A549 treated with GW870086 at 1 μM for 4 hours (cell line): ENCODE measurements around the gene SGSH. TPM values are rescaled to one million over a fixed set of nuclear protein-coding genes. Genes with fewer than 3 reads are reported as not detected.

Experiments
- total RNA-seq: library from RNA; stranded (reverse); fragments of 200-300 nt; extraction: Qiagen RNA extraction; gene quantifications from 5 replicates; pipeline ENCODE4 v1.2.3, GENCODE V29; 2022; ENCODE audit warnings: low read depth

SGSH gene
- total RNA-seq: 18.3 to 28.1 TPM (median 23.9 TPM) in 5 replicates

DNA sequence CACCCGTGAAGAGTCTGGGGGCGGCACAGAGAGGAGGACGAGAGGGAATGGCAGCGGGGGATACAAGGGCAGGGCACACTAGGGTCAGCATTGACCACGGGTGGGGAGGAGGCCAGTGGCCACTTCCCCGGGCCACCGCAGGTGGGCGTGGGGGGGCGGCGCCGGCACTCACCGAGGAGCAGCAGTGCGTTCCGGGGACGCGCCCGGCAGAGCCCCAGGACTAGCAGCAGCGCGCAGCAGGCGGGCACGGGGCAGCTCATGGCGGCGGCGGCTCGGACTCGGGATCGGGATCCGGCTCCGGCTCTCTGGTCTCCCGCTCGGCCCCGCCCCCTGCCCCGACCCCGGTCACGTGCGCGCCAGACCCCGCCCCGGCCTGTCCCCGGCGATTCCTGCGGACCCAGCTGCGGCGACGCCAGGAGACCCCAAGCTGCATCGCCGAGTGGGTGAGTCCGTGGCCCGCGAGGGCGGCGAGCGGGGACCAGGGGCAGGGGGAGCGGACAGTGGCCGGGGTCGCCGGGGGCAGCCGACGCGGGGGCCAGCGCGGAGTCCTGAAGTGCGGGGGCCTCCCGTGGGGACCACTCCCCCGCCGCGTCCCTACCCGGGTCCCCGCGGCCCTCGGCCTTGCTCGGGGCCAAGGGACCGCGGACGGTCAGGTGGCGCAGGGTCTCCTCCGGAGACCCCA is at the start of gene SGSH, which contains the start of gene SLC26A11:
Gene SGSH (minus strand): TSS at position 280 of the 682 bp plus-strand sequence. CDS start 20 bp downstream, at position 260.
Gene SLC26A11 (plus strand): TSS at position 374 of the 682 bp plus-strand sequence. CDS start 1,134 bp downstream, outside the sequence.

DNA sequence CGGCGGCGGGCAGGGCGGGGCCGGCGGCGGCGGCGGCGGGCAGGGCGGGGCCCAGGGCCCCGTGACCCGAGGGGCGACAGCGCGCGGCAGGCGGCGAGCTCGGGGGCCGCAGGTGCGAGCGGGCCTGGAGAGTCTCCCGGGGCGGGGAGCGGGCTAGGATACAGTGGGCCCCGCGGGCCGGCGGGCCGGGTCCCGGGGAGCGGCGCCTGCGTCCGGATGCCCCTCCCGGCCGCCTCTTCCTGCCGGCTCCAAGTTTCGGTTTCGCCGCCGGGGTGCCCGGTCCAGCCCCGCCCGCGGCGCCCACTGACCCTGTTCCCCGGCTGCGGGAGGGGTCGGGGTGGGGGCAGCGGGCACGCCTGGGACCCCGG is 40.6 kb upstream of the SGSH start, which contains the start of gene RNF213:
Gene RNF213 (plus strand): TSS at position 62 of the 368 bp plus-strand sequence. CDS start 2,830 bp downstream, outside the sequence.

DNA sequence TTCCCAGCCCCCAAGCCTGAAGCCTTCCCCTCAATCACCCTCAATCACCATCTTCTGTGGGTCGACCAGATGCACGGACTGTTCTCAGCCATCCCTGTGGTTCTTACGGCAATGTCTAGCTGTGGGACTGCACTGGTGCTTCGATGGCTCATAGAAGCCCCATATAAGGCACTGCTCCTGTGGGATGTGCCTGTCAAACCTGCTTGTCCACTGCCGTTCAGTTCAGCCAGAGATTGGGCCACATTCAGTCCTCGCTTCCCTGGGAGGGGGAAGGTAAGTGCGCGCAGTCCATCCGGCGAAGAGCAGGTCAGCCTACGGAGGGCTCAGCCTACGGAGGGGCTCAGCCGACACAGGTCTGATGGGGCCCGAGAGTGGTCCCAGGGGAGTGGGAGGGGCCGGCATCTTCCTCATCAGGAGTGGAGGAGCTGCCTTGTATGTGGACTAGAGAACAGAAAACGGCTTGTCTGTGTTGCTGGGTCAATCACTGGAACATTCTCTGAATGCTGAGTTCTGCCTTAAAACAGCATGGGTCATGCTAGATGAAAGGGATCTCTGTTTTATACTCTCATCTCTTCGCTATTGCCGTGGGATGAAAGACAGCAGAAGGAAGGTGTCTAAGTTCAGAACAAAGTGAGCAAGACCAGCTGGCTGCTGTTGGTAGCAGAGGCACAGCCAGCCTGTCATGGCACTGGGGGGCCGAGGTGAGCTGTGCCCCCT is 50.2 kb downstream of the SGSH start, which contains the start of gene CARD14:
Gene CARD14 (plus strand): TSS at position 247 of the 717 bp plus-strand sequence. CDS start 11,409 bp downstream, outside the sequence.

Other genes with a start within 250 kb of the SGSH start
- 6.9 to 10.9 TPM (median 10.0 TPM) in 5 replicates for gene TBC1D16, start 184.5 kb downstream of the SGSH start, total RNA-seq
- 3.7 to 7.0 TPM (median 5.4 TPM) in 5 replicates for gene CCDC40, start 183.7 kb downstream of the SGSH start, total RNA-seq
- gene GAA, start 118.8 kb downstream of the SGSH start, total RNA-seq: 47.4 to 57.5 TPM (median 54.4 TPM) in 5 replicates
- 184 to 217 TPM (median 211 TPM) in 5 replicates for gene EIF4A3, start 73.2 kb downstream of the SGSH start, total RNA-seq
- 0.12 to 0.43 TPM (median 0.34 TPM) in 5 replicates for gene CARD14, start 50.3 kb downstream of the SGSH start, total RNA-seq
- 13.3 to 15.7 TPM (median 14.4 TPM) in 5 replicates for gene SLC26A11, start 94 bp upstream of the SGSH start, total RNA-seq
- 54.9 to 62.3 TPM (median 58.8 TPM) in 5 replicates for gene RNF213, start 40.5 kb upstream of the SGSH start, total RNA-seq
- 42.3 to 51.6 TPM (median 48.2 TPM) in 5 replicates for gene ENDOV, start 194.8 kb upstream of the SGSH start, total RNA-seq